HEK293T (cell line): Measurements from ENCODE around the gene SPRN.

Experiments
- ARNT ChIP-seq: fragments of 450-650 bp; IDR thresholded peaks from 2 replicates; pipeline ENCODE4 v1.6.1; 2017; ENCODE audit warnings: mild to moderate bottlenecking
- BHLHE40 ChIP-seq: fragments of 450-650 bp; IDR thresholded peaks from 2 replicates; pipeline ENCODE4 v1.6.1; 2016; ENCODE audit warnings: mild to moderate bottlenecking, moderate library complexity, borderline replicate concordance
- ELF4 ChIP-seq: fragments of 450-650 bp; IDR thresholded peaks from 2 replicates; pipeline ENCODE4 v1.6.1; 2017; ENCODE audit warnings: antibody characterized with exemption
- FOXA1 ChIP-seq: fragments of 450-650 bp; IDR thresholded peaks from 2 replicates; pipeline ENCODE4 v1.6.1; 2016; ENCODE audit warnings: mild to moderate bottlenecking
- FOXK2 ChIP-seq: fragments of 450-650 bp; IDR thresholded peaks from 2 replicates; pipeline ENCODE4 v1.6.1; 2016; ENCODE audit warnings: mild to moderate bottlenecking
- FOXM1 ChIP-seq: fragments of 450-650 bp; IDR thresholded peaks from 2 replicates; pipeline ENCODE4 v1.6.1; 2017; ENCODE audit warnings: mild to moderate bottlenecking, borderline replicate concordance
- L3MBTL2 ChIP-seq: fragments of 450-650 bp; conservative IDR thresholded peaks from 2 replicates; pipeline ENCODE4 v1.6.1; 2016; ENCODE audit warnings: mild to moderate bottlenecking
- LEF1 ChIP-seq: fragments of 450-650 bp; IDR thresholded peaks from 2 replicates; pipeline ENCODE4 v1.6.1; 2017; ENCODE audit warnings: mild to moderate bottlenecking, borderline replicate concordance
- PKNOX1 ChIP-seq: fragments of 450-650 bp; IDR thresholded peaks from 2 replicates; pipeline ENCODE4 v1.6.1; 2016
- SP1 ChIP-seq: fragments of 450-650 bp; IDR thresholded peaks from 2 replicates; pipeline ENCODE4 v1.6.1; 2017
- SUZ12 ChIP-seq: fragments of 450-650 bp; IDR thresholded peaks from 2 replicates; pipeline ENCODE4 v1.6.1; 2016; ENCODE audit warnings: mild to moderate bottlenecking
- TARDBP ChIP-seq: fragments of 450-650 bp; IDR thresholded peaks from 2 replicates; pipeline ENCODE4 v1.6.1; 2016
- ZNF384 ChIP-seq: fragments of 450-650 bp; IDR thresholded peaks from 2 replicates; pipeline ENCODE4 v1.6.1; 2016

- TF ChIP-seq SP1 (no peak), TARDBP (no peak), BHLHE40 (no peak), FOXM1 (no peak), ELF4 (no peak), FOXA1 (no peak), FOXK2 (no peak), SUZ12 (no peak), ARNT (no peak), L3MBTL2 (no peak), ZNF384 (no peak), LEF1 (no peak), PKNOX1 (no peak)
Measured at GRCh38 chr10:133465950-133466474, 41.6 kb upstream of the SPRN start.
